NCI-H2227 (cell line): Measurements from ENCODE around the gene CMTM6.
"Not testable (repeated sequence)": the region's sequence is repeated elsewhere in the genome, so short reads cannot be mapped to it uniquely, and the experiment has no call there.

Experiments used
- DNase-seq: peaks from one replicate; lab custom pipeline; 2025; ENCODE audit not compliant: unreplicated experiment; lab: John Stamatoyannopoulos, UW

The CMTM6 gene, protein sequence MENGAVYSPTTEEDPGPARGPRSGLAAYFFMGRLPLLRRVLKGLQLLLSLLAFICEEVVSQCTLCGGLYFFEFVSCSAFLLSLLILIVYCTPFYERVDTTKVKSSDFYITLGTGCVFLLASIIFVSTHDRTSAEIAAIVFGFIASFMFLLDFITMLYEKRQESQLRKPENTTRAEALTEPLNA

GRCh38 chr3:32502118-32502945, at the start of gene CMTM6:
Gene CMTM6 (minus strand): TSS chr3:32502852. CDS start chr3:32502745, 107 bp downstream.
- DNase-seq: peak; percentile 74

DNA sequence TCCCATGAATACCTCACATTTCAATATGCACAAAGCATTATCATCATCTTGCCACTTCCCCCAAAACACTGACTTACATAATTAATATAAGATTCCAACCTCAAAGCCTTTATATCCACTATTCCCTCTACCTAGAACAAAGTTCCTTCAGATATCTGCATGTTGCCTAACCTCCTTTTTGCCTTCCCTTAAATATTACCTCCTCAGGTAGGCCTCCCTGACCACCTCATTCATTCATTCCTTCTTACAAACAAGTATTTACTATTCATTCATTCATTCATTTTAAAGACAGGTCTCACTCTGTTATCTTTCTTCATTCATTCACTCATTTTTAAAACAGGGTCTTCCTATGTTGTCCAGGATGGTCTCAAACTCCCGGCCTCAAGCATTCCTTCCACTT, 49.4 kb upstream of the CMTM6 start:
- DNase-seq: no peak

DNA sequence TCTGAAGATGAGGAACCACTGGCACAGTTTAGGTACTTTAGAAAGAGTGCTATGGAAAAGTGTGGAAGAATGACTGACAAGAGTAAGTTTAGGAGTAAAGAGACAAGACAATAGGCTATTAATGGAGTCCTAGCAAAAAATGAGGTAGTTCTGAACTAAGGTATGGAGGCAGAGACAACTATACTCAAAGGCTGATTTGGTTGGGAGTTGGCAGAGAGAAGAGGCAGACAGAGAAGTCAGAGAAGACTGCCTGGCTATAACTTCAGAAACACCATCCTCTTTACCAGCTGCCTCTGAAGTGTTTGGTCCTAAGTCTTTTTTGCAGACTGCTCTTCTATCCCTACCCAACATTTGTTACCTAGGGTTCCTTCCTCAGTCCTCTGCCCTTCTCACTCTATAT, 48.8 kb upstream of the CMTM6 start:
- no peak for DNase-seq

DNA sequence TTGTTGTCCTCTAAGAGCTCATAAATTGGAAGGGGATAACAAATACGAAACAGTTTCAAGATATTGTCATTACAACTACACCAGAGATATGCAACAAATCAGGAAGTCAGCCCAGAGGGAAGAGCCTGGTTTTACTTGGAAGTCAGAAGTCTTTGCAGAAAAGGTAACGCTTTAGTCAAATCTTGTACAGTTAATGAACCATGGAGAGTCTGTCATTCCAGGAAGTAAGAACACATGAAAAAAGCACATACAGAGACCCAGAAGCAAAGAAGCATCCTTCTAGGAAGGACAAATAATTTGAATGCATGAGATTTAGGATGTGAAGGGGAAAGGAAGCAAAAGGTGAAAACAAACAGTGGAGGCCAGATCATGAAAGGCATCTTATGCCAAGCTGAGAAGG, 48.4 kb upstream of the CMTM6 start:
- DNase-seq: no peak

DNA sequence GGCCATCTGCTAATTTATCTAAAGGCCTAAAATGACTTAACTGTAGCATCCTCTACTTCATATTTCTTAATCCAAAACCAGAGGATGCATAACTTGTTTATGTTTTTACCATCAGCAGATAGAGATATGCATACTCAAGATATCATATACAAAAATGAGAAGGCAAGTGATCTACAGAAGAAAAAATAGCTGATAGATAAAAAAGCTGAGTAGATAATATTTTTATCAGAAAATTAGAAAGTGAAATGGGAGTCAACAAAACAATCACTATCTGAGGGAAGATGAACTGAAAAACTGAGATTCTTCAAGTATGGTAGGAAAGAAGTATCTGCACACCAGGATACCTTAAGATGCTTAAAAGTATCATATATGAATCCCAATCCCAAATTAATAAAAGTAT, 42.7 kb upstream of the CMTM6 start:
- no peak for DNase-seq

DNA sequence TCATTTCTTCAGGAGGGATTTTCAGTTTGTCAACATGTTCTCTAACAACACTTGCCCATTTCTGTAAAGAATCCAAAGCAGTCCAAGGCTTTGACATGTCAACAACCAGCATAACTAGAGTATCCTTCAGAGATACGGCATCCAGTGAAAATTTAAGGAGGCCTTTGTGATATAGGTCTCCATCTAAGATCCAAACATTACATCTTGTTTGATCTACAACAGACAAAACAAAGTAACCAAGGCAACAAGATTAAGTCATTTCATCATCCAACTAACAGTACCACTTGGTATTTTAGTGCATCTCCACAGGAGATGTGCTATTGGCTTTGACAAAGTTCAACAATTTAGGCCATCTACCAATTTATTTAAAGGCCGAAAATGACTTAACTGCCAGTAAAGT, 42.2 kb upstream of the CMTM6 start:
- DNase-seq: peak; percentile 0

- no peak for DNase-seq
Measured at GRCh38 chr3:32542807-32543206, 40.2 kb upstream of the CMTM6 start.

GRCh38 chr3:32540899-32541298, 38.2 kb upstream of the CMTM6 start:
- no peak for DNase-seq

DNA sequence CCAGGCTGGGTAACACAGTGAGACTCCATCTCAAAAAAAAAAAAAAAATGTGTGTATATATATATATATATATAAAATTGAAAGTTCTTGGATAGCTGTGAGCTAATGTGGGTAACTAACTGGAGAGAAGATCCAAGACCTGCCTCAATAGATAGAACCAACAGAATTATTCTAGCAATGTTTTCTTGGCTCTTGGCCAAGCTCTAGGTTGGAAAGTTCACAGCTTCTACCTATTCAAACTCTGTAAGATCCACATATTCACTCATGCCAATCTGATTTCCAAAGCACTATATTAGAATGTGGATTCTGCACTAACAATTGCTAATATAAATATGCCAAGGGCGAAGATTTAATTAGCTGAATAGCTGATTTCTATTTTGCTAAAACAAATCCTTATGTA, 29.8 kb upstream of the CMTM6 start:
- no peak for DNase-seq

DNA sequence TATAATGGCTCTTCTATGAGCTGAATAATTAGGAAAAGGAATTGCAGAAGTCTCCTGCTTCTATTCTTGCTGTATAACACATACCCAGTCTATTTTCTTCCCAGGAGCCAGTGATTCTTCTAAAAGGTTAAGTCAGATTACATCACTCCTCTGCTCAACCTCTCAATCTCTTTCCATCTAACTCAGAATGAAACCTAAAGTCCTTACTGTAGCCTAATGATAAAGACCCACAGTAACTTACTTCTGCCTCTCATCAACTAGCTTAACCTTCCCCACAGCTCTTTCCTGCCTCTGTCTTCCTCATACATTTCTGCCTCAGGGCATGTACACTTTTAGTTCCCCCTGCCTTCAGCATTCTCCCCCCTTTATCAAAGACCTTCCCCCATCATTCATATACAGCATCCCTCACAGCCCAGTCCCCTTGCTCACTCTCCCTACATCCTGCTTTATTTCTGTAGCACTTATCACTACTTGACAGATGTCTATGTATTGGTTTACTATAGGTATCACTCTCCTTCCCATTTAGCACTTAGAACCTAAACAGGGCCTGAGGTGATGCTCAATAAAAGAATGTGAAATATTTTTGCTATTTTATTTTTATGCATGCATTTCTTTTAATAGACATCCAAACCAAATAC, 28.5 kb upstream of the CMTM6 start:
- no peak for DNase-seq

DNA sequence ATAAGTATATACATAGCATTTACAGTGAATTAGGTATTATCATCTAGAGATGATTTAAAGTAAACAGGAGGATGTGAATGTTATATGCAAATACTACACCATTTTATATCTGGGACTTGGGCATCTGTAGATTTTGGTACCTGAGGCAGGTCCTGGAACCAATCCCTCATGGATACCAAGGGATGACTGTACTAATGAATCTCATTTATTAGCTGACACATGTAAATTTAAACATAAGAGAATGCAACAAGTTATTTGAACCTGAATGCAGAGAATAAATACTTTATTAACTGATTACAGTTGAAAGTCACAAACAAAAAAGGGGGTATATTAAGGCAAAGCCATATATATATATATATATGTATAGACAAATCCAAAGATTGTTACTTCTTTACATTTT, 23.1 kb upstream of the CMTM6 start:
- no peak for DNase-seq

GRCh38 chr3:32522682-32523081, 20.0 kb upstream of the CMTM6 start:
- no peak for DNase-seq

GRCh38 chr3:32518921-32519320, 16.3 kb upstream of the CMTM6 start:
- not testable (repeated sequence) for DNase-seq

- not testable (repeated sequence) for DNase-seq
Measured at GRCh38 chr3:32516751-32517150, 14.1 kb upstream of the CMTM6 start.

- no peak for DNase-seq
Measured at GRCh38 chr3:32511005-32511404, 8.4 kb upstream of the CMTM6 start.

DNA sequence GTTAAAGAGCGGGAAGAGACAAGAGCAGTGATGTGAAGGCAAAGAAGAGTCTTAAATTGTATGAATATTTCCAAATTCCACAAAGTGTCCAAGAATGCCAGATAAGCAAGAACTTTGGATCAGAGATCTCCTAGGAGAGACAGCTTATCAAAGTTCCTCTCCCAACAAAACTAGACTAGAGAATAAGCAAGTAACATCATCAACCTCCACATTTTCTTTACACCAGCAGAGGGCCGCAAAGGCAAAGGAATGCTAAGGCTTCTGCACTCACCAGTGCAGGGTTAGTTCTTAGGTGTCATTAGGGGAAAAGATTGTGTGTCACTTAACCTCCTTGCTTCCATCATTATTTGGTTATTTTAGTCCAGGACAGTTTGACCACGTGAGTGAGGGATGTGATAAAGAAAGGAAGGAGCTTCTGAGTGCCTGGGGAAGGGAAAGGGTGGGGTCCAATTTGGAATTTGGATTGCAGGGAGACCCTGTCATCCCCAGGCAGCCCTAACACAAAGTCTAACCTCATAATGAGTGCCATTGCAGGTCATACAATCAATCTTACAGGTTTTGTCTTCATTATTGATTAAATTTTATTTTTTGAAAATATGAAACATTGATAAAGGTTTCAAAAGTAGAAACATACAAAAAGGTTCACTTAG, 7.5 kb upstream of the CMTM6 start:
- DNase-seq: peak; percentile 64

GRCh38 chr3:32508711-32509110, 6.1 kb upstream of the CMTM6 start:
- no peak for DNase-seq

- DNase-seq: no peak
Measured at GRCh38 chr3:32506466-32506865, 3.8 kb upstream of the CMTM6 start.

DNA sequence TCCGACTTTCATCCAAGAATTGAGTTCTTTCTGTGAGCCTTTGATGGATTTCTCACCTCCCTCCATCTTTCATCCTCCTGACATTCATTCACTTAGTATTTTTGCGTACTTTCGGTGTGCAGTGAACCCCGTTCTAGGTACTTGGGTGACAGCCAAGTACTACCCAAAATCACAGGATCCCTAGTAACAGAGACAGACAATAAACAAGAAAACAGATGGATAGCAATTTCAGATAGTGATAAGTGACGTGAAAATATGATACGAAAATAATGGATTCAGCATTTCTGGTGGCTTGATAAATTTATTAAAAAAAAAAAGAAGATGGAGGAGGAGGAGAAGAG, 264 bp upstream of the CMTM6 start:
- DNase-seq: no peak

GRCh38 chr3:32501783-32502117, 902 bp downstream of the CMTM6 start:
- DNase-seq: no peak

DNA sequence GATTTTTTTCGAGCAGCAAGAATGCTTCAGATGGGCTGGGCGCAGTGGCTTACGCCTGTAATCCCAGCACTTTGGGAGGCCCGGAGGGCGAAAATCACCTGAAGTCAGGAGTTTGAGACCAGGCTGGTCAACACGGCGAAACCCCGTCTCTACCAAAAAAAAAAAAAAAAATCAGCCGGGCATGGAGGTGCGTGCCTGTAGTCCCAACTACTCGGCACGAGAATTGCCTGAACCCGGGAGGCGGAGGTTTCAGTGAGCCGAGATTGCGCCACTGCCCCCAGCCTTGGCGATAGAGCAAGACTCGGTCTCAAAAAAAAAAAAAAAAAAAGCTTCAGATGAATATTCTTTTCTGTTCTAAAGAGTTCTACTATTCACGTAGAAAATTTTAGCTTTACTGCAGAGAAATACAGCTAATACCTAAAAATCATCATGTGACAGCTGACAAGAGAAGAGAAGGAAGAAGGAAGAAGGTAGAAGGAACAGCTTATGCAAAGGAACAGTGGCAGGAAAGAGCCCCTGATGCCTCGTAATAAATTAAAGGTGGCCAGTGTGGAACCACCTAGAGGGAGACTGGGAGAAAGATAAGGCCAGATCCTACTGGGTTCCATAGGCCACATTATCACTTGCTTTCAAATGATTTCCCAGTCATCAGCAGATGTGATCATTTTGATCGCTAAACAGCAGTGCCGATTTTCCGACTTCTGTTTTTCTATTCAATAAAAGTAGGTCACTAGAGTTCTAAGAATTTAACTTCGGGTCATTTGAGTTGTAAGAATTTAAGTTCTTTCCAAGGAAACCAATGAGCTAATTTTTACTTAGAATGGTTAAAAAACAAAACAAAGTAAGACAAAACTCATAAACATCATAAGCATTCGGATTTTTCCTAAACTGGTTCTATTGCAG, 1.5 kb downstream of the CMTM6 start:
- no peak for DNase-seq
